Psoas muscle (tissue), 8 donors: ENCODE data around the gene XPNPEP1. TPM values are rescaled to one million over a fixed set of nuclear protein-coding genes. Genes with fewer than 3 reads are reported as not detected.

ENCODE experiments used
- ATAC-seq, 4 donors: fragments of 200-7000 bp; cut with Tn5 transposase; one replicate each; pipeline ENCODE4 v1.9.1; 2020; ENCODE audit warnings: moderate library complexity in 3 of 4, mild to moderate bottlenecking in 2 of 4
- DNase-seq, 2 donors: peaks; one replicate each; pipeline ENCODE4 v3.0.0-alpha.2; 2020
- H3K27ac ChIP-seq: fragments of 200-600 bp; one replicate; pipeline ENCODE4 v1.8.0; 2022
- H3K27me3 ChIP-seq, 3 donors: fragments of 200-600 bp in 1 of 3; one replicate each; pipeline versions ENCODE4 v1.6.1 to v1.8.0; 2013 to 2022; ENCODE audit warnings: low read length in 2 of 3, mild to moderate bottlenecking in 2 of 3, moderate library complexity in 1 of 3; ENCODE audit not compliant: insufficient read depth in 3 of 3
- H3K36me3 ChIP-seq, 2 donors: fragments of 200-600 bp in 1 of 2; one replicate each; pipeline versions ENCODE4 v1.6.1 to v1.8.0; 2013 to 2022; ENCODE audit warnings: low read depth in 1 of 2, mild to moderate bottlenecking in 1 of 2, moderate library complexity in 1 of 2; ENCODE audit not compliant: insufficient read depth in 1 of 2
- H3K4me1 ChIP-seq: fragments of 200-600 bp; one replicate; pipeline ENCODE4 v1.8.0; 2022
- H3K4me3 ChIP-seq: fragments of 200-600 bp; one replicate; pipeline ENCODE4 v1.8.0; 2022; ENCODE audit warnings: mild to moderate bottlenecking
- H3K9me3 ChIP-seq: fragments of 200-600 bp; one replicate; pipeline ENCODE4 v1.8.0; 2022
- CTCF ChIP-seq: fragments of 200-600 bp; IDR thresholded peaks from one replicate; pipeline ENCODE4 v1.8.0; 2022; ENCODE audit warnings: antibody characterized with exemption
- WGBS, 3 donors: extraction: QIAGEN DNeasy Blood & Tissue Kit; methylation state at CpG; one replicate each; pipeline versions ENCODE4 v1.1.6 to v1.1.7; 2013; 5-methylcytosine and 5-hydroxymethylcytosine counted together
- intact Hi-C, 2 donors: fragments of 100-400 bp; cut with DNase I; formaldehyde crosslinking; loops; one replicate each; pipeline versions ENCODE4 v1.11.0 to v1.14.2; 2022
- polyA plus RNA-seq, 3 donors: library from polyadenylated mRNA; stranded (reverse); fragments of 200-250 nt; gene quantifications; one replicate each; pipeline ENCODE4 v1.2.3, GENCODE V29; 2013
- total RNA-seq, 4 donors: library from RNA; stranded (reverse); fragmentation: NEBNext Ultra II Directional in 2 of 4; extraction: Animal tissue kit (Norgen Biotek cat#: 25700) in 2 of 4; gene quantifications; one replicate each; pipeline versions ENCODE4 v1.2.1 to v1.2.4, GENCODE V29; 2021 to 2023
- donor health status: healthy with polysubstance abuse.
- donor health status: DM: no; HTN: no; CAD: no; lungs with moderate emphysema.
- donor health status: Bipolar disorder and iron deficiency.
- donor health status: healthy.
- donor health status: DM: yes; HTN: yes; CAD: no.
- donor health status: DM: no; HTN: no; CAD: no.
- donor health status: DM: no; HTN: no; CAD: no.
- donor health status: DM: yes; HTN: yes; CAD: no.

The XPNPEP1 gene
- total and polyA plus RNA-seq, 7 donors: 22.6 to 62.3 (median 37.3) TPM

GRCh38 chr10:109894516-109894915 is 28.8 kb downstream of the XPNPEP1 start:
- no peaks in the 10 kb centered on the region for H3K27me3 ChIP-seq
- no peaks in the 10 kb centered on the region for H3K9me3 ChIP-seq
- ATAC-seq (peak; percentile 90 to 95 (median 92)), DNase-seq (peak; percentile 86 to 92)
- WGBS, 3 donors: 9 to 23% (median 10%) methylated on average over 5 of the region's 5 CpGs
- no peak for TF ChIP-seq CTCF
- H3K4me3 ChIP-seq: peak overlapping the region; percentile 14
- peaks cover 0 to 22% of the 10 kb centered on the region in 2 donors for H3K36me3 ChIP-seq
- intact Hi-C loops: loop anchor here in 1 of 2 donors (5.0 kb wide), 1 partner anchor 113 kb away; the partner anchor contains the start of gene ADD3
- H3K4me1 ChIP-seq: peaks cover 41% of the 10 kb centered on the region
- H3K27ac ChIP-seq: peak overlapping the region; percentile 68

GRCh38 chr10:109893386-109893785 is 29.9 kb downstream of the XPNPEP1 start:
- 96 to 99% (median 97%) methylated on average over 4 of the region's 4 CpGs for WGBS, 3 donors
- no peak for TF ChIP-seq CTCF
- intact Hi-C loops: loop anchor here in 1 of 2 donors (5.0 kb wide), 1 partner anchor 114 kb away; the partner anchor contains the start of gene ADD3
- no peaks in the 10 kb centered on the region for H3K27me3 ChIP-seq
- no peak for DNase-seq
- no peaks in the 10 kb centered on the region for H3K9me3 ChIP-seq
- no peak for ATAC-seq
- H3K4me1 ChIP-seq: peaks cover 30% of the 10 kb centered on the region
- peaks cover 0 to 22% of the 10 kb centered on the region in 2 donors for H3K36me3 ChIP-seq
- no peak overlapping the region for H3K4me3 ChIP-seq
- H3K27ac ChIP-seq: peak overlapping the region; percentile 68

- TF ChIP-seq CTCF: no peak
- Histone ChIP-seq H3K4me1 (peaks cover 26% of the 10 kb centered on the region), H3K4me3 (no peak overlapping the region), H3K9me3 (no peaks in the 10 kb centered on the region), H3K27me3 (no peaks in the 10 kb centered on the region), H3K36me3 (peaks cover 4 to 27% of the 10 kb centered on the region in 2 donors), H3K27ac (no peak overlapping the region)
- ATAC-seq (peak in 1 of 4 donors; percentile 24), DNase-seq (peak; percentile 39 to 59)
- 84 to 85% (median 85%) methylated on average over 9 of the region's 9 CpGs for WGBS, 3 donors
- intact Hi-C loops: loop anchor here in 1 of 2 donors (5.0 kb wide), 1 partner anchor 114 kb away; the partner anchor contains the start of gene ADD3
Measured at GRCh38 chr10:109892931-109893330, 30.4 kb downstream of the XPNPEP1 start.

- Histone ChIP-seq H3K36me3 (peaks cover 5 to 35% of the 10 kb centered on the region in 2 donors), H3K4me3 (no peak overlapping the region), H3K4me1 (peaks cover 26% of the 10 kb centered on the region), H3K27me3 (no peaks in the 10 kb centered on the region), H3K27ac (no peak overlapping the region), H3K9me3 (no peaks in the 10 kb centered on the region)
- DNase-seq (no peak), ATAC-seq (no peak)
- no peak for TF ChIP-seq CTCF
- intact Hi-C loops: loop anchor here in 1 of 2 donors (5.0 kb wide), 1 partner anchor 115 kb away; the partner anchor contains the start of gene ADD3
- WGBS, 3 donors: 71 to 88% (median 84%) methylated on average over 4 of the region's 4 CpGs
Measured at GRCh38 chr10:109892117-109892516, 31.2 kb downstream of the XPNPEP1 start.

GRCh38 chr10:109891105-109891504 is 32.2 kb downstream of the XPNPEP1 start:
- Histone ChIP-seq H3K4me1 (peaks cover 31% of the 10 kb centered on the region), H3K36me3 (peaks cover 5 to 36% of the 10 kb centered on the region in 2 donors), H3K27ac (no peak overlapping the region), H3K9me3 (no peaks in the 10 kb centered on the region), H3K27me3 (no peaks in the 10 kb centered on the region), H3K4me3 (no peak overlapping the region)
- DNase-seq (no peak), ATAC-seq (no peak)
- TF ChIP-seq CTCF: no peak
- intact Hi-C loops: loop anchor here in 1 of 2 donors (5.0 kb wide), 1 partner anchor 116 kb away; the partner anchor contains the start of gene ADD3
- WGBS, 3 donors: 80 to 92% (median 81%) methylated on average over 2 of the region's 2 CpGs
